Measurements from ENCODE around the gene HMG20B.

Gene HMG20B

DNA sequence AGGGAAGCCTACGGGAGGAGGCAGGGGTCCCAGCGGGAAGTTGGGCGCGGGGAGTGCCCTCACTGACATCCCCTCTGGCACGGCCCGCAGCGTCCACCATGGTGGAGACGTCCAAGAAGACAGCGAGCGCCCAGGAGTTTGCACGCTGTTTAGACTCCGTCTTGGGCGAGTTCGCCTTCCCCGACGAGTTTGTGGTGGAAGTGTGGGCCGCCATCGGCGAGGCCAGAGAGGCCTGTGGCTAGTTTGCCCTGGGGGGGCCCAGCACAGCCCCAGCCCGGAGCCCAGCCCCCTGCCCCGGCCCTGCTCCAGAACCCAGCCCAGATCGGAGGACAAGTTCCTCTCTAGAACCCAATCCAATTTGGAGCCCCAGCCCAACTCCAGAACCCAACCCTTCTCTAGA is 17.2 kb downstream of the HMG20B start:
- H3K79me2 ChIP-seq (ENCODE audit: insufficient read depth, low read depth): no peaks in the 10 kb centered on the region
- H3K4me3 ChIP-seq (IDR thresholded peaks at IDR 0.05; ENCODE audit: insufficient read depth, low read depth, low read length): no peak overlapping the region
- no peak overlapping the region for H3K4me2 ChIP-seq
- H2AFZ ChIP-seq (ENCODE audit: low read depth): no peak overlapping the region
- no peak overlapping the region for H3K27ac ChIP-seq
- no peak overlapping the region for H3K9ac ChIP-seq
- H3K4me1 ChIP-seq (ENCODE audit: low read depth, poor library complexity, severe bottlenecking): no peaks in the 10 kb centered on the region
- TF ChIP-seq, protein P1, sequence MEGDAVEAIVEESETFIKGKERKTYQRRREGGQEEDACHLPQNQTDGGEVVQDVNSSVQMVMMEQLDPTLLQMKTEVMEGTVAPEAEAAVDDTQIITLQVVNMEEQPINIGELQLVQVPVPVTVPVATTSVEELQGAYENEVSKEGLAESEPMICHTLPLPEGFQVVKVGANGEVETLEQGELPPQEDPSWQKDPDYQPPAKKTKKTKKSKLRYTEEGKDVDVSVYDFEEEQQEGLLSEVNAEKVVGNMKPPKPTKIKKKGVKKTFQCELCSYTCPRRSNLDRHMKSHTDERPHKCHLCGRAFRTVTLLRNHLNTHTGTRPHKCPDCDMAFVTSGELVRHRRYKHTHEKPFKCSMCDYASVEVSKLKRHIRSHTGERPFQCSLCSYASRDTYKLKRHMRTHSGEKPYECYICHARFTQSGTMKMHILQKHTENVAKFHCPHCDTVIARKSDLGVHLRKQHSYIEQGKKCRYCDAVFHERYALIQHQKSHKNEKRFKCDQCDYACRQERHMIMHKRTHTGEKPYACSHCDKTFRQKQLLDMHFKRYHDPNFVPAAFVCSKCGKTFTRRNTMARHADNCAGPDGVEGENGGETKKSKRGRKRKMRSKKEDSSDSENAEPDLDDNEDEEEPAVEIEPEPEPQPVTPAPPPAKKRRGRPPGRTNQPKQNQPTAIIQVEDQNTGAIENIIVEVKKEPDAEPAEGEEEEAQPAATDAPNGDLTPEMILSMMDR (conservative IDR thresholded peaks at IDR 0.05; ENCODE audit: low read depth, low read length): no peak
- H3K27me3 ChIP-seq (ENCODE audit: insufficient read depth, low read depth): peaks cover 39% of the 10 kb centered on the region
- H3K36me3 ChIP-seq (ENCODE audit: insufficient read depth): no peaks in the 10 kb centered on the region
- no peaks in the 10 kb centered on the region for H4K20me1 ChIP-seq (ENCODE audit: insufficient read depth)

DNA sequence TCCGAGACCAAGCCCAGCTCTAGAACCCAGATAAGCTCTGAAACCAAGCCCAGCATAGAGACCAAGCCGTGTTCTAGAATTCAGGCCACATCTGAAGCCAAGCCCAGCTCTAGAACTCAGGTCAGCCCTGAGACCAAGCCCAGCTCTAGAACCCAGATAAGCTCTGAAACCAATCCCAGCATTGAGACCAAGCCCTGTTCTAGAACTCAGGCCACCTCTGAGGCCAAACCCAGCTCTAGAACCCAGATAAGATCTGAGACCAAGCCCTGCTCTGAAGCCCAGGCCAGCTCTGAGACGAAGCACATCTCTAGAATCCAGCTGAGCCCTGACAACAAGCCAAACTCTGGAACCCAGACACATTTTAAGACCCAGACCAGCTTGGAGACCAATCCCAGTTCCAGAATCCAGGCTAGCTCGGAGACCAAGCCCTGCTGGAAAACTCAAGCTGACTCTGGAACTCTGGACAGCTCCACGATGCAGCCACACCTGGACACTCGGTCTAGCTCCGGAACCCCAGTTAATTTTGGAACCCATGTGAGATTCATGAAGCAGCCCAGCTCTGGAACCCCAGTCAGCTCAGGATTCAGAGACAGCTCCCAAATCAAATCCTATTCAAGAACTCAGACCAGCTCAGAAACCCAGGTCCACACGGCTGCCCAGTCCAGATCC is 18.4 kb downstream of the HMG20B start:
- Histone ChIP-seq H3K36me3 (ENCODE audit: insufficient read depth) (no peaks in the 10 kb centered on the region), H3K27ac (no peak overlapping the region), H3K9ac (no peak overlapping the region), H3K4me1 (ENCODE audit: low read depth, poor library complexity, severe bottlenecking) (no peaks in the 10 kb centered on the region), H3K4me2 (no peak overlapping the region), H3K4me3 (IDR thresholded peaks at IDR 0.05; ENCODE audit: insufficient read depth, low read depth, low read length) (no peak overlapping the region), H3K79me2 (ENCODE audit: insufficient read depth, low read depth) (no peaks in the 10 kb centered on the region), H4K20me1 (ENCODE audit: insufficient read depth) (no peaks in the 10 kb centered on the region), H3K27me3 (ENCODE audit: insufficient read depth, low read depth) (peaks cover 37% of the 10 kb centered on the region), H2AFZ (ENCODE audit: low read depth) (no peak overlapping the region)
- TF ChIP-seq, protein P1 (conservative IDR thresholded peaks at IDR 0.05; ENCODE audit: low read depth, low read length): no peak

DNA sequence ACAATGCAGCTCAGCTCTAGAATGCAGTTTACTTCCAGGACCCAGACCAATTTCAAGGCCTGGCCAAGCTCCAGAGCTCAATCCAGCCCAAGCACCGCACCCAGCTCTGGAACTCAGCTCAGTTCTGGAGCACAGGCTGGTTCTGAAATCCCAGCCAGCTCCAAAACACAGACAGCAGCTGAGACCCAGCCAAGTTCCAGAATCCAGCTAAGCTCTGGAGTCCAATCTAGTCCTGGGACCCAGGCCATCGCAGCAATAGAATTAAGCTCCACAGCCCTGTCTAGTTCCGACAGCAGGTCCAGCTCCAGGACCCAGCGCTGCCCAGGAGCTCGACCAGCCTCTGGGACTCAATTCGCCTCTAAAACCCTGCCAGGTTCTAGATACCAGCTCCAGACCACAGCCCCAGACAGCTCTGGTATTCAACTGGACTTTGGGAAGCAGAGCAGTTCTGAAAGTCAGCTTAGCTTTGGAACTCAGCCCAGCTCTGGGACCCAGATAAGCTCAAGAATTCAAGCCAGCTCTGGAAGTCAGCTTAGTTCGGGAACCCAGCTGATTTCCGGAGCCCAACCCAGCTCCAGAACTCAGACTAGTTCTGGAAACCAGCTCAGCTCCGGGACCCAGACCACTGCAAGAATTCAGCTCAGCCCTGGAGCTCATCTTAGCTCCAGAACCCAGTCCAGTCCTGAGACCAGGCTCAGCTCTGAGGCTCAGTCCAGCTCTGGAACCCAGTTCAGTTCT is 19.3 kb downstream of the HMG20B start:
- Histone ChIP-seq H3K36me3 (ENCODE audit: insufficient read depth) (no peaks in the 10 kb centered on the region), H4K20me1 (ENCODE audit: insufficient read depth) (no peaks in the 10 kb centered on the region), H3K79me2 (ENCODE audit: insufficient read depth, low read depth) (no peaks in the 10 kb centered on the region), H3K4me2 (no peak overlapping the region), H3K9ac (no peak overlapping the region), H3K27me3 (ENCODE audit: insufficient read depth, low read depth) (peaks cover 40% of the 10 kb centered on the region), H3K4me1 (ENCODE audit: low read depth, poor library complexity, severe bottlenecking) (no peaks in the 10 kb centered on the region), H3K4me3 (IDR thresholded peaks at IDR 0.05; ENCODE audit: insufficient read depth, low read depth, low read length) (no peak overlapping the region), H3K27ac (no peak overlapping the region), H2AFZ (ENCODE audit: low read depth) (no peak overlapping the region)
- TF ChIP-seq, protein P1 (conservative IDR thresholded peaks at IDR 0.05; ENCODE audit: low read depth, low read length): no peak

DNA sequence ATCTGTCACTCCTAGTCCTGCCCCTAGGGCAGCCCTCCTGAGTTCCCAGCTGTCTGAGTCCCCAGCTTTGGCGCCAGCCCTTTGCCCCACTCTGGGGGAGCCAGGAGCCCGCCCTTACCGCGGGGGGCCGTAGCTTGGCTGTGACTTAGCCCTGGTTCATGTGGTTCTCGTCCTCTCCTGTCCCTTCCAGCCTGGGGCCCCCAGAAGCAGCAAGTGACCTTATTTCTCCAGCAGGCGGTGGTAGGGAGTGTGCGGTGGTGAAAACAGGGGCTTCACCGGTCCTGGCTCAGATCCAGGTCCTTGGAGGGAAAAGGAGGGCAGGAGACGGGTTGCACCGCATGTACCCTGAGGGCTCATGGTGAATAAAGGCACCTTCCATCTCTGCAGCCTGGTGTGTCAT is 20.4 kb downstream of the HMG20B start:
- Histone ChIP-seq H3K27me3 (ENCODE audit: insufficient read depth, low read depth) (peaks cover 40% of the 10 kb centered on the region), H3K79me2 (ENCODE audit: insufficient read depth, low read depth) (no peaks in the 10 kb centered on the region), H3K9ac (no peak overlapping the region), H3K4me3 (IDR thresholded peaks at IDR 0.05; ENCODE audit: insufficient read depth, low read depth, low read length) (no peak overlapping the region), H4K20me1 (ENCODE audit: insufficient read depth) (no peaks in the 10 kb centered on the region), H3K36me3 (ENCODE audit: insufficient read depth) (no peaks in the 10 kb centered on the region), H3K4me1 (ENCODE audit: low read depth, poor library complexity, severe bottlenecking) (no peaks in the 10 kb centered on the region), H3K27ac (no peak overlapping the region), H3K4me2 (no peak overlapping the region), H2AFZ (ENCODE audit: low read depth) (no peak overlapping the region)
- TF ChIP-seq, protein P1 (conservative IDR thresholded peaks at IDR 0.05; ENCODE audit: low read depth, low read length): no peak

Measured in KMS-11 (cell line).